HUES48 (cell line): ENCODE measurements around the gene NHS.

Experiments used
- H3K27ac ChIP-seq: one replicate; pipeline ENCODE4 v1.7.0; 2013; ENCODE audit warnings: low read depth, low read length, inconsistent platforms
- H3K27me3 ChIP-seq: 2 replicates; pipeline ENCODE4 v1.6.1; 2013; ENCODE audit warnings: mild to moderate bottlenecking, low read length; ENCODE audit not compliant: control insufficient read depth, insufficient read depth
- H3K36me3 ChIP-seq: 2 replicates; pipeline ENCODE4 v1.6.1; 2013; ENCODE audit warnings: low read length; ENCODE audit not compliant: control insufficient read depth, insufficient read depth
- H3K4me1 ChIP-seq: 2 replicates; pipeline ENCODE4 v1.6.1; 2013; ENCODE audit warnings: mild to moderate bottlenecking, low read length; ENCODE audit not compliant: control insufficient read depth, insufficient read depth
- H3K4me3 ChIP-seq: 2 replicates; pipeline ENCODE4 v1.5.1; 2013; ENCODE audit warnings: mild to moderate bottlenecking, low read depth, low read length
- H3K9ac ChIP-seq: 2 replicates; pipeline ENCODE4 v1.6.1; 2013; ENCODE audit warnings: mild to moderate bottlenecking, low read depth, low read length, moderate library complexity
- H3K9me3 ChIP-seq: 2 replicates; pipeline ENCODE4 v1.6.1; 2013; ENCODE audit warnings: low read length; ENCODE audit not compliant: control insufficient read depth, insufficient read depth

Gene NHS

DNA sequence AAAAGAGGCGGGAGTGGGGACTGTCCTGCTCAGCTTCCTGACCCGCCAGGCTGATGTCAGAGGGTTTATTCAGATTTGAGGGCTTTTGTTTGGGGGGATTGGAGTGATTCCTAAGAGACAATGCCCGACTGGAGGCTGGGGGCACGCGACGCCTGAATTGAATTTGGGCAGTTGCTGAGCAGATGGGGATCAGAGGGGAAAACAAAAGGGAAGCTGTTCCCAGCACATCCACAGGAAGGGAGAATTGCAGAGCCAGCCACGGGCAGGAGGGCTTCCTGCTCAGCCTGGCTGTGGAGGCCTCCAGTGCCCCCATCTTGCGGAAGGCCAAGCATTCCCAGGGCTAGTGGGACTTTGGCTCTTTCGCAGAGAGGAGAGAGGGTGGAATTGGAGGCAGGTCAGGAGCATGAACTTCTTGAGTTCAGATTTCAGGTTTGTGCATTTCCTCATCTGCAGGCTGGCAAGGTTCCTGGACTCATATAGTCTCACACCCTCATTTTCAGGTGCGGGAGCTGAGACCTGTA lies 162.8 kb downstream of the NHS start:
- Histone ChIP-seq H3K9ac (no peak overlapping the region), H3K4me1 (peaks cover 13% of the 10 kb centered on the region), H3K27me3 (no peaks in the 10 kb centered on the region; the same call in 1 of the 2 replicates)

GRCh38 chrX:17542123-17542522 lies 167.1 kb downstream of the NHS start:
- Histone ChIP-seq H3K9ac (no peak overlapping the region), H3K36me3 (no peaks in the 10 kb centered on the region), H3K4me1 (peaks cover 16% of the 10 kb centered on the region), H3K9me3 (no peaks in the 10 kb centered on the region), H3K4me3 (no peak overlapping the region), H3K27me3 (0 out of 2 replicates have a peak, but pooled peaks cover 3% of the 10 kb centered on the region), H3K27ac (no peak overlapping the region)

More for the DNA sequence above, 162.8 kb downstream of the NHS start:
- H3K36me3 ChIP-seq, result no peaks in the 10 kb centered on the region
- no peak overlapping the region for H3K27ac ChIP-seq
- H3K4me3 ChIP-seq, result no peak overlapping the region
- H3K9me3 ChIP-seq, result no peaks in the 10 kb centered on the region

GRCh38 chrX:17544821-17545220 lies 169.8 kb downstream of the NHS start:
- Histone ChIP-seq H3K9me3 (no peaks in the 10 kb centered on the region), H3K4me3 (no peak overlapping the region), H3K9ac (no peak overlapping the region), H3K4me1 (peaks cover 32% of the 10 kb centered on the region), H3K27me3 (0 out of 2 replicates have a peak, but pooled peaks cover 3% of the 10 kb centered on the region), H3K27ac (no peak overlapping the region), H3K36me3 (no peaks in the 10 kb centered on the region)

DNA sequence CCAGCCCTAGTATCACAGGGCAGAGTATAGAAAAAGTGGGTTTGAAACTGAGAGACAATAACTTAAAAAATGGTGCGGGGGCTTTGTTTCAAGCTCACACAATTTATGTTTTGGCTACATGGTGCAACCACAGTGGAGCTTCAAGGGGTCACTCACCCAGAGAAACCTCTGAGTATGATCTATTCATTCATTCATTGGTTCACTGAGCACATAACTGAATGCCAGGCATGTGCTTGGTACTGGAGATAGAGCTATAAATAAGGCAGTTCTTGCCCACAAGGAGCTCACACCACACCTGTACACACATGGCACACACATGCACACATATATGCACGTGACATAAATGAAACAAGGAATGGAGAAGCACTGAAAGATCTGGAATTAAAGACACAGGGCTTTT lies 171.4 kb downstream of the NHS start:
- no peak overlapping the region for H3K27ac ChIP-seq
- no peaks in the 10 kb centered on the region for H3K9me3 ChIP-seq
- 0 out of 2 replicates have a peak, but pooled peaks cover 3% of the 10 kb centered on the region for H3K27me3 ChIP-seq
- H3K9ac ChIP-seq, result no peak overlapping the region
- H3K36me3 ChIP-seq, result no peaks in the 10 kb centered on the region
- H3K4me3 ChIP-seq, result no peak overlapping the region
- peaks cover 40% of the 10 kb centered on the region for H3K4me1 ChIP-seq

DNA sequence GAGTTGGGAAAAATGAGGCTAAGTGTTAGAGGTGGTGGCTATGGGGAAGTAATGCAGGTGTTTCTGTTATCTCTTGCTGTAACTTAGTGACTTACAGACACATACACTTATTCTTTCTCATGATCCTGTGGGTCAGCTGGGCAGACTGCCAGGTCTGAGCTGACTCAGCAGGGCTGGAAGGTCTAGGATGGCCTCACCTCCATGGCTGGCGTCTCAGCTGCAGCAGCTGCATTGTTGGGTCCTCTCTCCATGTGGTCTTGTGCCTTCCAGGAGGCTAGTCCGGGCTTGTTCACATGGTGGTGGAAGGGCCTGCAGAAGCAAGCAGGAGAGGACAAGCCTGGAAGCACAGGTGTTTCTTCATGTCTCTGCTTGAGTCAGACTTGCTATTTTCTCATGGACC lies 172.7 kb downstream of the NHS start:
- Histone ChIP-seq H3K9ac (no peak overlapping the region), H3K27me3 (0 out of 2 replicates have a peak, but pooled peaks cover 3% of the 10 kb centered on the region), H3K36me3 (no peaks in the 10 kb centered on the region), H3K4me3 (no peak overlapping the region), H3K27ac (no peak overlapping the region), H3K4me1 (peaks cover 40% of the 10 kb centered on the region), H3K9me3 (no peaks in the 10 kb centered on the region)

DNA sequence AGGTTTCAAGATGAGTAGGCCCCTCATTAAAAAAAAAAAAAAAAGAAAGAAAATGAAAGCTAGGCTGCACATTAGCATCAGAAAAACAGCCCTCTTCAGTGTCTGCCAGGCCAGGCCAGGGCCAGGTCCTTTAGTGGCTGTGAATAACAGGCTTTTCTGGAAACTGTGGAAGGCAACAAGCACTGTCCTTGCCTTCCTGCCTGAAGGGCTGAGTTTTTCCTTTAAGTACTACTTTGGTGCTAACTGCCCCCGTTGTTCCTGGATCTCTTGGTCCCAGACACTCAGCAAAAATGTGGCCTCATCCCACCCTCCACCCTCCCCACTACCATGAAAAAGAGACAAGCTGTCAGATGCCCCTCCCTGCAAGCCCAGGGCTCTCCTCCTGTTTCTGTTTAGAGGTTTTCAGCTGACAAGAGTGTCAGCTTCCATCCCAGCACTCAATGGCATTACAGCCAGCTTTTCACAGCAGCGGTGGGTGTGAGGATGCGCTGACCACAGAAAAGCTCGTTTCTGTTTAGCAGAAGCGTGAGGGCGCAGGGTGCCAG lies 174.2 kb downstream of the NHS start:
- Histone ChIP-seq H3K4me1 (peaks cover 48% of the 10 kb centered on the region), H3K36me3 (no peaks in the 10 kb centered on the region), H3K27me3 (no peaks in the 10 kb centered on the region), H3K27ac (peak overlapping the region; percentile 11), H3K4me3 (no peak overlapping the region), H3K9ac (no peak overlapping the region), H3K9me3 (no peaks in the 10 kb centered on the region)

- peaks cover 49% of the 10 kb centered on the region for H3K4me1 ChIP-seq
- H3K36me3 ChIP-seq, result no peaks in the 10 kb centered on the region
- no peak overlapping the region for H3K9ac ChIP-seq
- H3K9me3 ChIP-seq, result no peaks in the 10 kb centered on the region
- H3K27me3 ChIP-seq, result no peaks in the 10 kb centered on the region
- H3K4me3 ChIP-seq, result no peak overlapping the region
- H3K27ac ChIP-seq, result no peak overlapping the region
Observed at GRCh38 chrX:17550011-17550410, 175.0 kb downstream of the NHS start.

DNA sequence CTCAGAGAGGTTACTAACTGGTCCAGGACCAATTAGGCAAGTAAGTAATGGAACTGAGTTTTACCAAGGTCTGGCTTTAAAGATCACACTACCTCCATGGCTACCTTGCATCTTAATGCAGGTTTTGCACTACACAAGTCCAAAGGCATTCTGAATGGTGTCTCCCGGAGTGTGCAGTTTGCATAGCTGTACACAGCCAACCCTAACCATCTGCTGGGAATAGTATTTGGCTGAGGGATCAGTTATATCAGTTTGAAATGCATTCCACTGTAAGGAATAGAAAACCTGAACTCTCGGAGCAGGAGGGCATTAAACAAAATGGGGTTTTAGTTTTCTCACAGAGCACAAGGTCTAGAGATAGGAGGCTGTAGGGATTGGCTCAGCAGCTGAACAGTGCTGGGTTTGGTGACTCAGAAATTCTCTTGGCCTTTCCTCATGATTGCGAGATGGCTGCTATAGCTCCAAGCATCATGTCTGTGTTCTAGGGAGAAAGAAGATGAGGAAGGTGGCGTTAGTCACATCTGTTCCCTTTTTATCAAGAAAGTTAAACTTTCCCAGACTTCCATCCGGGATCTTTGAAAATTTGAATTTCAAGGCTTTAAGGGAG lies 177.1 kb downstream of the NHS start:
- H3K9me3 ChIP-seq, result no peaks in the 10 kb centered on the region
- H3K4me1 ChIP-seq, result peaks cover 52% of the 10 kb centered on the region
- H3K36me3 ChIP-seq, result no peaks in the 10 kb centered on the region
- H3K4me3 ChIP-seq, result no peak overlapping the region
- no peaks in the 10 kb centered on the region for H3K27me3 ChIP-seq
- no peak overlapping the region for H3K27ac ChIP-seq
- no peak overlapping the region for H3K9ac ChIP-seq

DNA sequence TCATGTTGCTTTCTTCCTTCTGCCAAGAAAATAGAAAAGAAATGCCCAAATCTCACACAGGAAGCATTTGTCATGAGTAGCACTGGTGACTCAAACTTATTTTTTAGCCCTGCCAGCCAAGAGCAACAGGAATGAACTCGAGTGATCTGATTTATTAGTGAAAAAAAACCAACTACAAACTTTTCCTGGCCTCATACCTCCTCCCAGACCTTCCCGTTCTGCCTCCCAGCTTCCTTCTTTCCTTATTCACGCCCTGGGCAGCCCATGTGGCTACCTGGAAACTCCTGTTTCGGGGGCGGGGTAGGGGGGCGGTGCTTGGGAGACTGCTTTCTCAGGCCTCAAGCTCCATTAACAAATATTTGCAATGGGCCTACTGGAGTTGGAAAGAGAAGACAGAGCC lies 178.5 kb downstream of the NHS start:
- Histone ChIP-seq H3K27ac (no peak overlapping the region), H3K4me3 (no peak overlapping the region), H3K9ac (no peak overlapping the region), H3K36me3 (no peaks in the 10 kb centered on the region), H3K4me1 (peaks cover 39% of the 10 kb centered on the region), H3K27me3 (no peaks in the 10 kb centered on the region), H3K9me3 (no peaks in the 10 kb centered on the region)

DNA sequence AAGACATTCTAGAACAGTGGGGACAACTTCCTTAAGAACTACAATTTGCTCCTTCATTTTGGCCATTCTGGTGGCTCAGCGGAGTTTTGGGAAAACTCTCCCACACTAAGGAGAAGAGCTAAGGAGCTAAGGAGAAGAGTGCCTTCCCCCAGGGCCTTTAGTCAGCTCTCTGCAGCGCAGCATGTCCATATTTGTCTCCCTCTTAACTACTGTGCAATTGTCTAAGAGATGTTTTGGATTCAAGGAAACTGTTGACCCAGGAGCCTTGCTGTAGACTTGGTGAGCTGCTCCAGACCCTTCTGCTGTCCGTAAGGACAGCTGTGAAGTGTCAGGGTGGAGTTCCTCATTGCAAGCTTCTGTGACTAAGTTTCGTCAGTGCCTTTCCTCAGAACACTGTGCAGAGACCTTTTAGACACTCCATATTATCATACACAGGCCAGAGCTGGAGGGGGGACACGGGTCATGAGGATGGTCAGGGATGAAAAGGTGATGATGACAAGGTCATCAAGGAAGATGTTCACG lies 179.0 kb downstream of the NHS start:
- H3K9me3 ChIP-seq, result no peaks in the 10 kb centered on the region
- no peaks in the 10 kb centered on the region for H3K36me3 ChIP-seq
- H3K27me3 ChIP-seq, result no peaks in the 10 kb centered on the region
- H3K4me1 ChIP-seq, result peaks cover 36% of the 10 kb centered on the region
- no peak overlapping the region for H3K4me3 ChIP-seq
- H3K9ac ChIP-seq, result no peak overlapping the region
- H3K27ac ChIP-seq, result no peak overlapping the region

- H3K4me3 ChIP-seq, result no peak overlapping the region
- no peaks in the 10 kb centered on the region for H3K27me3 ChIP-seq
- no peaks in the 10 kb centered on the region for H3K9me3 ChIP-seq
- H3K36me3 ChIP-seq, result no peaks in the 10 kb centered on the region
- no peak overlapping the region for H3K27ac ChIP-seq
- H3K4me1 ChIP-seq, result peaks cover 36% of the 10 kb centered on the region
- no peak overlapping the region for H3K9ac ChIP-seq
Observed at GRCh38 chrX:17554914-17555313, 179.9 kb downstream of the NHS start.
